ENCODE measurements around the gene HIPK2.

- TF ChIP-seq, protein P1, sequence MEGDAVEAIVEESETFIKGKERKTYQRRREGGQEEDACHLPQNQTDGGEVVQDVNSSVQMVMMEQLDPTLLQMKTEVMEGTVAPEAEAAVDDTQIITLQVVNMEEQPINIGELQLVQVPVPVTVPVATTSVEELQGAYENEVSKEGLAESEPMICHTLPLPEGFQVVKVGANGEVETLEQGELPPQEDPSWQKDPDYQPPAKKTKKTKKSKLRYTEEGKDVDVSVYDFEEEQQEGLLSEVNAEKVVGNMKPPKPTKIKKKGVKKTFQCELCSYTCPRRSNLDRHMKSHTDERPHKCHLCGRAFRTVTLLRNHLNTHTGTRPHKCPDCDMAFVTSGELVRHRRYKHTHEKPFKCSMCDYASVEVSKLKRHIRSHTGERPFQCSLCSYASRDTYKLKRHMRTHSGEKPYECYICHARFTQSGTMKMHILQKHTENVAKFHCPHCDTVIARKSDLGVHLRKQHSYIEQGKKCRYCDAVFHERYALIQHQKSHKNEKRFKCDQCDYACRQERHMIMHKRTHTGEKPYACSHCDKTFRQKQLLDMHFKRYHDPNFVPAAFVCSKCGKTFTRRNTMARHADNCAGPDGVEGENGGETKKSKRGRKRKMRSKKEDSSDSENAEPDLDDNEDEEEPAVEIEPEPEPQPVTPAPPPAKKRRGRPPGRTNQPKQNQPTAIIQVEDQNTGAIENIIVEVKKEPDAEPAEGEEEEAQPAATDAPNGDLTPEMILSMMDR (conservative IDR thresholded peaks at IDR 0.05; ENCODE audit: low read depth, low read length), result no peak
- TF ChIP-seq EZH2 (IDR thresholded peaks at IDR 0.05; ENCODE audit: borderline replicate concordance, low read depth, low read length, poor library complexity, severe bottlenecking), result no peak
Measured at GRCh38 chr7:139548302-139549028, 229.3 kb downstream of the HIPK2 start.
